Chondrocyte (in vitro differentiated cells): ENCODE measurements around the gene IFT122. TPM values are rescaled to one million over a fixed set of nuclear protein-coding genes. Genes with fewer than 3 reads are reported as not detected.

ENCODE experiments used
- DNase-seq: peaks from one replicate; pipeline ENCODE4 v3.0.0; 2021; ENCODE audit warnings: mixed read lengths, low spot score
- H3K27ac Mint-ChIP-seq: one replicate; pipeline ENCODE4 v1.8.0; 2021; ENCODE audit warnings: mild to moderate bottlenecking, moderate library complexity, mixed read lengths; ENCODE audit not compliant: unreplicated experiment
- H3K27me3 Mint-ChIP-seq: 2 replicates; pipeline ENCODE4 v1.8.0; 2021; ENCODE audit warnings: low read depth, mixed read lengths
- H3K36me3 Mint-ChIP-seq: 2 replicates; pipeline ENCODE4 v1.8.0; 2021; ENCODE audit warnings: low read depth, mixed read lengths
- H3K4me1 Mint-ChIP-seq: 2 replicates; pipeline ENCODE4 v1.8.0; 2021; ENCODE audit warnings: low read depth, mild to moderate bottlenecking, mixed read lengths
- H3K4me3 Mint-ChIP-seq: one replicate; pipeline ENCODE4 v1.8.0; 2021; ENCODE audit warnings: mild to moderate bottlenecking, moderate library complexity, mixed read lengths; ENCODE audit not compliant: unreplicated experiment
- H3K9me3 Mint-ChIP-seq: 2 replicates; pipeline ENCODE4 v1.8.0; 2021; ENCODE audit warnings: low read depth, mixed read lengths
- CTCF ChIP-seq: fragments of 200-600 bp; sonication (generic); IDR thresholded peaks from 2 replicates; pipeline ENCODE4 v1.5.0; 2021; ENCODE audit warnings: antibody characterized with exemption, mild to moderate bottlenecking, moderate library complexity
- total RNA-seq: library from RNA; stranded (reverse); gene quantifications from 3 replicates; pipeline ENCODE4 v1.2.1, GENCODE V29; 2021

The IFT122 gene
- total RNA-seq, 1 donor from 2014 or later, result 16.2 TPM

GRCh38 chr3:129522953-129523352, 82.9 kb downstream of the IFT122 start:
- H3K4me3 Mint-ChIP-seq, result no peak overlapping the region
- peaks cover 1% of the 10 kb centered on the region for H3K36me3 Mint-ChIP-seq
- H3K27me3 Mint-ChIP-seq, result no peaks in the 10 kb centered on the region
- peaks cover 6% of the 10 kb centered on the region for H3K4me1 Mint-ChIP-seq
- H3K9me3 Mint-ChIP-seq, result no peaks in the 10 kb centered on the region
- no peak for TF ChIP-seq CTCF
- no peak for DNase-seq
- H3K27ac Mint-ChIP-seq, result no peak overlapping the region

GRCh38 chr3:129524081-129524480, 84.1 kb downstream of the IFT122 start:
- no peak for TF ChIP-seq CTCF
- Mint-ChIP-seq H3K27me3 (no peaks in the 10 kb centered on the region), H3K9me3 (no peaks in the 10 kb centered on the region), H3K27ac (no peak overlapping the region), H3K4me3 (no peak overlapping the region), H3K4me1 (peaks cover 8% of the 10 kb centered on the region), H3K36me3 (peaks cover 1% of the 10 kb centered on the region)
- no peak for DNase-seq

- Mint-ChIP-seq H3K27ac (no peak overlapping the region), H3K4me1 (peaks cover 17% of the 10 kb centered on the region), H3K9me3 (no peaks in the 10 kb centered on the region), H3K4me3 (no peak overlapping the region), H3K27me3 (no peaks in the 10 kb centered on the region), H3K36me3 (no peaks in the 10 kb centered on the region)
- no peak for DNase-seq
- TF ChIP-seq CTCF, result no peak
Measured at GRCh38 chr3:129525341-129525968, 85.4 kb downstream of the IFT122 start.

GRCh38 chr3:129526121-129526900, 86.3 kb downstream of the IFT122 start:
- Mint-ChIP-seq H3K9me3 (no peaks in the 10 kb centered on the region), H3K27ac (no peak overlapping the region), H3K4me1 (peaks cover 20% of the 10 kb centered on the region), H3K27me3 (no peaks in the 10 kb centered on the region), H3K4me3 (no peak overlapping the region), H3K36me3 (no peaks in the 10 kb centered on the region)
- no peak for DNase-seq
- no peak for TF ChIP-seq CTCF

- H3K4me1 Mint-ChIP-seq, result peaks cover 20% of the 10 kb centered on the region
- H3K36me3 Mint-ChIP-seq, result no peaks in the 10 kb centered on the region
- no peak overlapping the region for H3K27ac Mint-ChIP-seq
- H3K4me3 Mint-ChIP-seq, result no peak overlapping the region
- H3K9me3 Mint-ChIP-seq, result no peaks in the 10 kb centered on the region
- DNase-seq, result no peak
- no peaks in the 10 kb centered on the region for H3K27me3 Mint-ChIP-seq
- no peak for TF ChIP-seq CTCF
Measured at GRCh38 chr3:129527262-129527661, 87.2 kb downstream of the IFT122 start.
